Measurements from ENCODE around the gene PCDHB11.
"Not testable (repeated sequence)": the region's sequence is repeated elsewhere in the genome, so short reads cannot be mapped to it uniquely, and the experiment has no call there.

The PCDHB11 gene

GRCh38 chr5:141199359-141200235 lies at the start of gene PCDHB11:
TSS of gene PCDHB11 (plus strand) at chr5:141199627. CDS start at chr5:141199775, 148 bp downstream.
- DNase-seq (ENCODE audit: low spot score): no peak

GRCh38 chr5:141149812-141150211 lies 49.6 kb upstream of the PCDHB11 start, which contains the start of gene PCDHB6:
TSS of gene PCDHB6 (plus strand) at chr5:141150057. CDS start at chr5:141150258, 201 bp downstream.
- no peak for DNase-seq (ENCODE audit: low spot score)

GRCh38 chr5:141150224-141150992 lies 49.0 kb upstream of the PCDHB11 start:
- no peak for DNase-seq (ENCODE audit: low spot score)

- no peak for DNase-seq (ENCODE audit: low spot score)
Observed at GRCh38 chr5:141150993-141151325, 48.5 kb upstream of the PCDHB11 start.

- DNase-seq (ENCODE audit: low spot score): not testable (repeated sequence)
Observed at GRCh38 chr5:141151632-141152031, 47.8 kb upstream of the PCDHB11 start.

- not testable (repeated sequence) for DNase-seq (ENCODE audit: low spot score)
Observed at GRCh38 chr5:141152096-141152495, 47.3 kb upstream of the PCDHB11 start.

- no peak for DNase-seq (ENCODE audit: low spot score)
Observed at GRCh38 chr5:141155540-141156374, 43.7 kb upstream of the PCDHB11 start.

GRCh38 chr5:141157356-141157755 lies 42.1 kb upstream of the PCDHB11 start:
- not testable (repeated sequence) for DNase-seq (ENCODE audit: low spot score)

- DNase-seq (ENCODE audit: low spot score): not testable (repeated sequence)
Observed at GRCh38 chr5:141157901-141158300, 41.5 kb upstream of the PCDHB11 start.

GRCh38 chr5:141172381-141173204 lies 26.8 kb upstream of the PCDHB11 start, which contains the start of gene PCDHB7:
TSS of gene PCDHB7 (plus strand) at chr5:141172644. CDS start at chr5:141172836, 192 bp downstream.
- DNase-seq (ENCODE audit: low spot score): no peak

GRCh38 chr5:141174291-141175104 lies 24.9 kb upstream of the PCDHB11 start:
- not testable (repeated sequence) for DNase-seq (ENCODE audit: low spot score)

- no peak for DNase-seq (ENCODE audit: low spot score)
Observed at GRCh38 chr5:141175933-141176332, 23.5 kb upstream of the PCDHB11 start.

- DNase-seq (ENCODE audit: low spot score): not testable (repeated sequence)
Observed at GRCh38 chr5:141177577-141178191, 21.7 kb upstream of the PCDHB11 start, which contains the start of gene PCDHB8. TSS of gene PCDHB8 (plus strand) at chr5:141177790. CDS start at chr5:141178035, 245 bp downstream.

GRCh38 chr5:141179371-141179770 lies 20.1 kb upstream of the PCDHB11 start:
- not testable (repeated sequence) for DNase-seq (ENCODE audit: low spot score)

GRCh38 chr5:141179876-141180275 lies 19.6 kb upstream of the PCDHB11 start:
- not testable (repeated sequence) for DNase-seq (ENCODE audit: low spot score)

GRCh38 chr5:141180313-141180712 lies 19.1 kb upstream of the PCDHB11 start:
- no peak for DNase-seq (ENCODE audit: low spot score)

GRCh38 chr5:141182248-141182647 lies 17.2 kb upstream of the PCDHB11 start, which contains the start of gene PCDHB16:
TSS of gene PCDHB16 (plus strand) at chr5:141182387. CDS start at chr5:141182560, 173 bp downstream.
- no peak for DNase-seq (ENCODE audit: low spot score)

GRCh38 chr5:141184117-141184855 lies 15.1 kb upstream of the PCDHB11 start:
- not testable (repeated sequence) for DNase-seq (ENCODE audit: low spot score)
